MM.1S (cell line): ENCODE measurements around the gene STYK1.
A peak's percentile ranks its signal among the peaks of the same experiment; 100 is the strongest.

Experiments used
- DNase-seq: peaks from one replicate; pipeline ENCODE4 v3.0.0-alpha.2; 2015
- H2AFZ ChIP-seq: fragments of 300-600 bp; sonication (generic); 2 replicates; pipeline ENCODE4 v1.6.0; 2016; ENCODE audit warnings: antibody characterized with exemption, low read length
- H3F3A ChIP-seq: fragments of 300-600 bp; sonication (generic); 2 replicates; pipeline ENCODE4 v1.6.1; 2016; ENCODE audit warnings: mild to moderate bottlenecking, antibody characterized with exemption, low read length, moderate library complexity, mixed read lengths; ENCODE audit not compliant: insufficient read depth
- H3K27ac ChIP-seq: fragments of 300-600 bp; sonication (generic); 2 replicates; pipeline ENCODE4 v1.5.1; 2016; ENCODE audit warnings: mild to moderate bottlenecking, low read length
- H3K27me3 ChIP-seq: fragments of 300-600 bp; sonication (generic); replicated peaks from 2 replicates; pipeline ENCODE4 v1.6.0; 2016; ENCODE audit warnings: low read length; ENCODE audit not compliant: insufficient read depth
- H3K36me3 ChIP-seq: fragments of 300-600 bp; sonication (generic); replicated peaks from 2 replicates; pipeline ENCODE4 v1.6.1; 2016; ENCODE audit warnings: mild to moderate bottlenecking, low read length, mixed read lengths; ENCODE audit not compliant: insufficient read depth
- H3K4me1 ChIP-seq: fragments of 300-600 bp; sonication (generic); 2 replicates; pipeline ENCODE4 v1.6.1; 2016; ENCODE audit warnings: low read length, mixed read lengths
- H3K4me2 ChIP-seq: fragments of 300-600 bp; sonication (generic); 2 replicates; pipeline ENCODE4 v1.6.0; 2016; ENCODE audit warnings: low read depth, low read length
- H3K4me3 ChIP-seq: fragments of 300-600 bp; sonication (generic); 2 replicates; pipeline ENCODE4 v1.5.1; 2016; ENCODE audit warnings: low read length, mixed read lengths
- H3K79me2 ChIP-seq: fragments of 300-600 bp; sonication (generic); 2 replicates; pipeline ENCODE4 v1.6.1; 2016; ENCODE audit warnings: mixed run types, low read length, mixed read lengths
- H3K9ac ChIP-seq: fragments of 300-600 bp; sonication (generic); 2 replicates; pipeline ENCODE4 v1.6.1; 2016; ENCODE audit warnings: low read length, mixed read lengths
- H3K9me2 ChIP-seq: fragments of 300-600 bp; sonication (generic); replicated peaks from 2 replicates; pipeline ENCODE4 v1.6.1; 2016; ENCODE audit warnings: mild to moderate bottlenecking, low read length, mixed read lengths; ENCODE audit not compliant: insufficient read depth
- H3K9me3 ChIP-seq: fragments of 300-600 bp; sonication (generic); replicated peaks from 2 replicates; pipeline ENCODE4 v1.6.1; 2016; ENCODE audit warnings: mild to moderate bottlenecking, low read length, mixed read lengths; ENCODE audit not compliant: insufficient read depth
- H4K20me1 ChIP-seq: fragments of 300-600 bp; sonication (generic); 2 replicates; pipeline ENCODE4 v1.6.1; 2016; ENCODE audit warnings: mild to moderate bottlenecking, low read length, moderate library complexity, mixed read lengths; ENCODE audit not compliant: insufficient read depth
- CTCF ChIP-seq: fragments of 300-600 bp; sonication (generic); IDR thresholded peaks from 2 replicates; pipeline ENCODE4 v1.5.1; 2016; ENCODE audit warnings: antibody characterized with exemption, low read length, mixed read lengths
- EZH2 ChIP-seq: fragments of 300-600 bp; sonication (generic); optimal IDR thresholded peaks from 2 replicates; pipeline ENCODE3; 2017; ENCODE audit warnings: low read depth, mild to moderate bottlenecking, antibody characterized with exemption, low read length, mixed read lengths
- EZH2phosphoT487 ChIP-seq: fragments of 300-600 bp; sonication (generic); IDR thresholded peaks from 2 replicates; pipeline ENCODE4 v1.6.1; 2018; ENCODE audit warnings: antibody characterized with exemption, low read length

STYK1 gene

DNA sequence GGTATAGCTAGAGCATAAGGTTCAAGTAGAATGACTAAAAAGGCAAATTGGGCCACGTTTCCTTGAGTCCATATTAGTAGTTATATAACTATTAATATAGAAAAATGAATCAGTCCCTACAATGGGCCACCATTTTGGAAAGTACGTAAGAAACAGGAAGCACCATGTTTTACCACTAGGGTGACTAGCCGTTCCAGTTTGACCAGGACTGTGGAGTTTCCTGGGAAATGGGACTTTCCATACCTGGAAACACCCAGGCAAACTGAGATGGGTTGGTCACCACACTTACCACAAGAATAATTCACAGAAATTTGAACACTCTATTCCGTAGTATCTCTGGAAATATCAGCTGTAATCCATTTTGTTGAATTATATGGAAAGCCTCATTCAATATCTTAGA, 58.3 kb downstream of the STYK1 start:
- TF ChIP-seq CTCF (no peak), EZH2phosphoT487 (no peak), EZH2 (no peak)
- Histone ChIP-seq H3K9me2 (no peaks in the 10 kb centered on the region), H3K4me3 (no peak overlapping the region), H3K27ac (no peak overlapping the region), H3K9me3 (no peaks in the 10 kb centered on the region), H3K4me2 (no peak overlapping the region), H3F3A (no peaks in the 10 kb centered on the region), H4K20me1 (no peaks in the 10 kb centered on the region), H3K4me1 (no peaks in the 10 kb centered on the region), H3K79me2 (peaks cover 18% of the 10 kb centered on the region), H3K9ac (no peak overlapping the region), H2AFZ (no peak overlapping the region), H3K36me3 (no peaks in the 10 kb centered on the region), H3K27me3 (no peaks in the 10 kb centered on the region)
- DNase-seq = no peak

- H3K79me2 ChIP-seq = peaks cover 18% of the 10 kb centered on the region
- peak overlapping the region; percentile 88 for H3K4me3 ChIP-seq
- TF ChIP-seq CTCF = no peak
- no peak for TF ChIP-seq EZH2phosphoT487
- TF ChIP-seq EZH2 = no peak
- no peaks in the 10 kb centered on the region for H4K20me1 ChIP-seq
- no peak overlapping the region for H3K27ac ChIP-seq
- no peaks in the 10 kb centered on the region; the same call in 1 of the 2 replicates for H3K36me3 ChIP-seq
- no peaks in the 10 kb centered on the region for H3F3A ChIP-seq
- H3K4me1 ChIP-seq = no peaks in the 10 kb centered on the region
- peak overlapping the region; percentile 96 for H3K9ac ChIP-seq
- no peaks in the 10 kb centered on the region for H3K9me3 ChIP-seq
- DNase-seq = no peak
- H3K27me3 ChIP-seq = no peaks in the 10 kb centered on the region
- H2AFZ ChIP-seq = peak overlapping the region; percentile 94
- no peaks in the 10 kb centered on the region for H3K9me2 ChIP-seq
- peak overlapping the region; percentile 78 for H3K4me2 ChIP-seq
Observed at GRCh38 chr12:10614056-10614370, 59.8 kb downstream of the STYK1 start.

DNA sequence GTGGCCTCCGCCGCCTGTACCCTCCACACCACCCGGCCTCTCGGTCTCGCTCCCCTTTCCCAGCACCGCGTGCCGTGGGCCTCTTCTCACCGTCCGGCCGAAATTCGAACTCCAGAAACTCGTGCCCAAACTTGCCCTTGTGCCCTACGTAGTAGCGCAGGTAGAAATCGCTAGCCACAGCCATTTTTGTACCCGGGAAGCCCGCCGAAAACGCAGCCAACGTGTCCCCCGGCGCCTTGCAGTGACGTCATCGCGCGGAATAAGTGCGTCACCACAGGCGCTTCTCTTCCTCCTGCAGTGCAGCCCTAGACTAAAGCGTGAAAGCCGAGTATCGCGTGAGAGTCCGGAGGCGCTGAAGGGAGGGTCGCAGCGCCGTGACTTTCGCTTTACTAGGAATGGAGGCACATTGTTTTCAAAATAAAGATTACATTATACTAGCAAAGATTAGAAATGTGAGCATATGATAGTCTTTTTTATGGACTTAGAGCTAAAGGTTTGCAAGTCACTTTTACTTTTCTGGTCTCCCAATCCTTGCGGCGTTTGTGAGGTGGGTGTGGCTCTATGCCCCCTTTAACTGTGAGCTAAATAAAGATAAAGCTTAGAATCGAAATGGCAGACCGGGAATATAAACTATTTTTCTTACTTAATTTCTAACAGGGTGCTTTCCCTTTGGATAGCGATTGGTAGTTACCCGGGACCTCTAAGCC, 60.4 kb downstream of the STYK1 start, which contains the start of gene MAGOHB:
Gene MAGOHB, minus strand, starts transcription at position 261 of the 707 bp plus-strand sequence. Its CDS starts 77 bp downstream, at position 184.
- Histone ChIP-seq H3K79me2 (peaks cover 18% of the 10 kb centered on the region), H3K9me2 (no peaks in the 10 kb centered on the region), H3K9ac (peak within 1 kb of the TSS; percentile 96), H4K20me1 (no peaks in the 10 kb centered on the region), H3K4me2 (peak within 1 kb of the TSS; percentile 78), H3K9me3 (no peaks in the 10 kb centered on the region), H3K27ac (peak within 1 kb of the TSS; percentile 72), H3F3A (no peaks in the 10 kb centered on the region), H3K4me3 (peak within 1 kb of the TSS; percentile 88), H2AFZ (peak within 1 kb of the TSS; percentile 94), H3K27me3 (no peaks in the 10 kb centered on the region), H3K36me3 (no peaks in the 10 kb centered on the region; the same call in 1 of the 2 replicates), H3K4me1 (no peaks in the 10 kb centered on the region)
- DNase-seq = peak; percentile 98
- TF ChIP-seq EZH2phosphoT487 = no peak
- no peak for TF ChIP-seq CTCF
- no peak for TF ChIP-seq EZH2
